Heart right ventricle (tissue), 16 donors: ENCODE measurements around the gene SOX8. TPM values are rescaled to one million over a fixed set of nuclear protein-coding genes. Genes with fewer than 3 reads are reported as not detected.

Experiments used
- ATAC-seq, 8 donors: fragments of 200-7000 bp; cut with Tn5 transposase; one replicate each; pipeline ENCODE4 v1.9.1; 2020; ENCODE audit warnings: mild to moderate bottlenecking in 8 of 8, moderate library complexity in 8 of 8, moderate number of reproducible peaks in 1 of 8
- DNase-seq, 2 donors: peaks; one replicate each; pipeline ENCODE4 v3.0.0-alpha.2; 2020
- H3K27ac ChIP-seq, 10 donors: fragments of 200-600 bp; sonication (generic) in 2 of 10; one replicate each; pipeline versions ENCODE4 v1.5.0 to v1.8.0; 2020 to 2022; ENCODE audit warnings: mild to moderate bottlenecking in 3 of 10
- H3K27me3 ChIP-seq, 7 donors: fragments of 200-600 bp; one replicate each; pipeline ENCODE4 v1.8.0; 2021 to 2022; ENCODE audit warnings: mild to moderate bottlenecking in 2 of 7
- H3K36me3 ChIP-seq, 9 donors: fragments of 200-600 bp; sonication (generic) in 1 of 9; one replicate each; pipeline versions ENCODE4 v1.5.0 to v1.8.0; 2020 to 2022; ENCODE audit warnings: mild to moderate bottlenecking in 2 of 9
- H3K4me1 ChIP-seq, 9 donors: fragments of 200-600 bp; sonication (generic) in 1 of 9; one replicate each; pipeline versions ENCODE4 v1.5.0 to v1.8.0; 2020 to 2022; ENCODE audit warnings: mild to moderate bottlenecking in 4 of 9
- H3K4me3 ChIP-seq, 10 donors: fragments of 200-600 bp; sonication (generic) in 2 of 10; one replicate each; pipeline versions ENCODE4 v1.5.0 to v1.8.0; 2020 to 2022; ENCODE audit warnings: mild to moderate bottlenecking in 7 of 10, moderate library complexity in 2 of 10
- H3K9me3 ChIP-seq, 11 donors: fragments of 200-600 bp in 10 of 11; sonication (generic) in 2 of 11; one replicate each; pipeline versions ENCODE4 v1.5.0 to v1.8.0; 2013 to 2022; ENCODE audit warnings: mild to moderate bottlenecking in 2 of 11, control low read depth in 1 of 11, moderate library complexity in 1 of 11
- WGBS, 2 donors: extraction: QIAGEN DNeasy Blood & Tissue Kit; methylation state at CpG; one replicate each; pipeline ENCODE4 v1.1.7; 2013; ENCODE audit warnings: inconsistent platforms in 1 of 2; 5-methylcytosine and 5-hydroxymethylcytosine counted together
- intact Hi-C, 10 donors: fragments of 100-400 bp; cut with DNase I; formaldehyde crosslinking; loops; one replicate each; pipeline versions ENCODE4 v1.11.1 to v1.14.2; 2022
- polyA plus RNA-seq, 2 donors: library from polyadenylated mRNA; stranded (reverse); fragments of 200-250 nt; gene quantifications; one replicate each; pipeline ENCODE4 v1.2.3, GENCODE V29; 2013
- total RNA-seq, 10 donors: library from RNA; stranded (reverse); fragmentation: NEBNext Ultra II Directional in 3 of 10; extraction: Animal tissue kit (Norgen Biotek cat#: 25700) in 3 of 10; gene quantifications; one replicate each; pipeline versions ENCODE4 v1.2.1 to v1.2.4, GENCODE V29; 2021 to 2023
- TF ChIP-seq, protein P1 (sequence below), 9 donors: fragments of 200-600 bp; sonication (generic) in 2 of 9; IDR thresholded peaks; one replicate each; pipeline versions ENCODE4 v1.5.0 to v1.8.0; 2021 to 2022; ENCODE audit warnings: antibody characterized with exemption in 9 of 9, mild to moderate bottlenecking in 5 of 9, moderate library complexity in 1 of 9
- donor health status: Arrhythmogenic right ventricular cardiomyopathy.
- donor health status: ischemic (EF 13 %, LVEDD 7.1; RV severe dilation, severe dysfunction).
- donor health status: healthy with polysubstance abuse.
- donor health status: DM: no; HTN: yes; CAD: no.
- donor health status: DM: no; HTN: no; CAD: no.
- donor health status: ischemic (EF 25% LVEDD 6.9; RV normal size, moderate dysfunction).
- donor health status: ischemic (EF 25% LVEDD 5.7; RV mildly dilated, moderate dysfunction).
- donor health status: healthy.
- donor health status: DM: yes; HTN: yes; CAD: no.
- donor health status: Ischemic cardiomyopathy.
- donor health status: ischemic (EF 35%, LVEDD 5.7; RV mildly dilated, moderate dysfunction).
- donor health status: nonischemic (EF 11% LVEDD 7.7; RV severe dilation, severe dysfunction).
- donor health status: DM: yes; HTN: yes; CAD: no.
- donor health status: PGD.
- donor health status: ischemic (EF 29% LVEDD 5.4; RV normal size, mild dysfunction).
- donor health status: nonischemic (EF 23%, LVEDD 6.1; RV moderate dilation, normal function).

Gene SOX8
- total and polyA plus RNA-seq, 12 donors = 0.35 to 2.3 (median 1.0) TPM

DNA sequence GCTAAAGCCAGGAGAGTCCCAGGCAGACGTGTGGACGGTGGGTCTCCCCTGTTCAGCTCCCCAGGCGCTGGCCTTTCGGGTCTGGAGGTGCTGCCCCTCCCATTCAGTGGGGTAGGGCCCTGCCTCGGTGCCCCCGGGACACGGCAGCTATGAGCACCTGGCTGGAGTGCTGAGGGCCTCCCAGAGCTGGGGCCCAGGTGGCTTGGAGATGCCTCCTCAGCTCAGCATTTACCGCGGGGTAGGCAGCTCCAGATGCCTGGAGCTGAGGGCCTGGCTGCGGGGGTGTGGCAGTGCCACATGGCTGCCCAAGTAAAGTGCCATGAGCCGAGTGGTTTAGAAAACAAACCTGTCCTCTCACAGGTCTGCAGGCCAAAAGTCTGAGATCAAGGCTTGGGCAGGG is 19.5 kb downstream of the SOX8 start:
- peaks cover 0 to 8% (median 2%) of the 10 kb centered on the region in 11 donors for H3K9me3 ChIP-seq
- intact Hi-C loops = loop anchor here in 1 of 10 donors (10.0 kb wide), 1 partner anchor 106 kb away; no protein-coding TSS in a partner anchor
- no peak for ATAC-seq
- H3K4me1 ChIP-seq = peaks cover 0 to 22% (median 12%) of the 10 kb centered on the region in 9 donors
- TF ChIP-seq, protein P1, sequence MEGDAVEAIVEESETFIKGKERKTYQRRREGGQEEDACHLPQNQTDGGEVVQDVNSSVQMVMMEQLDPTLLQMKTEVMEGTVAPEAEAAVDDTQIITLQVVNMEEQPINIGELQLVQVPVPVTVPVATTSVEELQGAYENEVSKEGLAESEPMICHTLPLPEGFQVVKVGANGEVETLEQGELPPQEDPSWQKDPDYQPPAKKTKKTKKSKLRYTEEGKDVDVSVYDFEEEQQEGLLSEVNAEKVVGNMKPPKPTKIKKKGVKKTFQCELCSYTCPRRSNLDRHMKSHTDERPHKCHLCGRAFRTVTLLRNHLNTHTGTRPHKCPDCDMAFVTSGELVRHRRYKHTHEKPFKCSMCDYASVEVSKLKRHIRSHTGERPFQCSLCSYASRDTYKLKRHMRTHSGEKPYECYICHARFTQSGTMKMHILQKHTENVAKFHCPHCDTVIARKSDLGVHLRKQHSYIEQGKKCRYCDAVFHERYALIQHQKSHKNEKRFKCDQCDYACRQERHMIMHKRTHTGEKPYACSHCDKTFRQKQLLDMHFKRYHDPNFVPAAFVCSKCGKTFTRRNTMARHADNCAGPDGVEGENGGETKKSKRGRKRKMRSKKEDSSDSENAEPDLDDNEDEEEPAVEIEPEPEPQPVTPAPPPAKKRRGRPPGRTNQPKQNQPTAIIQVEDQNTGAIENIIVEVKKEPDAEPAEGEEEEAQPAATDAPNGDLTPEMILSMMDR (IDR thresholded peaks at IDR 0.05) = no peak
- DNase-seq = no peak
- no peaks in the 10 kb centered on the region for H3K36me3 ChIP-seq
- peaks cover 0 to 40% (median 18%) of the 10 kb centered on the region in 7 donors for H3K27me3 ChIP-seq
- no peak overlapping the region for H3K4me3 ChIP-seq
- WGBS, 2 donors = 94 to 95% methylated on average over 11 of the region's 11 CpGs
- no peak overlapping the region for H3K27ac ChIP-seq

DNA sequence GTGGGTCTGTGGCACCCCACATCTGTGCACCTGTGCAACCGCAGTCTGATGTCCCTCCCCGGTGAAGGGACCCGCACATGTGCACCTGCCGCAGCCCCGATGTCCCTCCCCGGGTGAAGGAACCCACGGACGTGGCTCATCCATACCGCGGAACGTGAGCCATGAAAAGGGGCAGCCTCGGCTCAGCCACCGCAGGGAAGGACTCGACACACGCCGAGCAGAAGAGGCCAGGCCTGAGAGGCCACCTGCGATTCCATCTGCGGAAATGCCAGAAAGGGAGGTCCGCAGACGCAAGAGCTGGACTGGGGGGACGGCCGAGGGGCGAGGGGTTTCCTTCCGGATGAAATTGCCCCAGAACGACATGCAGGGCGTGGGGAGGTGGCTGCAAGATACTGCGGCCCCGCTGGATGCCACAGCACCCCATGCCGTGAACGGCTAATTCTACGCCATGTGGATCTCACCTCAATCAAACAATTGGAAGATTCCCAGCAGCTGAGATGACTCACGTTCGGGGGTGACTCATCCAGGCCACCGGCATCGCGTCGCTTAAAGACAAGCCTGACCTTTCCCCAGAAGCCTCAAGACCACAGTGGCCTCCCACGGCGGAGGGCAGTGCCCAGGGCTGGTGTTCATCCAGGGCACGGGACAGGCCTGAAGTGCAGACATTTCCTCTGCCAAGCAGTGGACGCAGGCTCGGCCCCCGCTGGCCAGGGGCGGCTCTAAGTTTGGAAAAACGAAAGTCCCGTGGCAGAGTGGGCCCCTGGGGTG is 21.0 kb downstream of the SOX8 start:
- Histone ChIP-seq H3K4me1 (peaks cover 0 to 22% (median 7%) of the 10 kb centered on the region in 9 donors), H3K27me3 (peaks cover 0 to 37% (median 15%) of the 10 kb centered on the region in 7 donors), H3K4me3 (no peak overlapping the region), H3K36me3 (no peaks in the 10 kb centered on the region), H3K27ac (no peak overlapping the region), H3K9me3 (no peaks in the 10 kb centered on the region)
- ATAC-seq (peak in 2 of 8 donors; percentile 39 to 53), DNase-seq (no peak)
- 74 to 79% methylated on average over 46 of the region's 46 CpGs for WGBS, 2 donors
- TF ChIP-seq, protein P1 (IDR thresholded peaks at IDR 0.05) = no peak
- intact Hi-C loops = loop anchor here in 1 of 10 donors (10.0 kb wide), 1 partner anchor 108 kb away; no protein-coding TSS in a partner anchor

DNA sequence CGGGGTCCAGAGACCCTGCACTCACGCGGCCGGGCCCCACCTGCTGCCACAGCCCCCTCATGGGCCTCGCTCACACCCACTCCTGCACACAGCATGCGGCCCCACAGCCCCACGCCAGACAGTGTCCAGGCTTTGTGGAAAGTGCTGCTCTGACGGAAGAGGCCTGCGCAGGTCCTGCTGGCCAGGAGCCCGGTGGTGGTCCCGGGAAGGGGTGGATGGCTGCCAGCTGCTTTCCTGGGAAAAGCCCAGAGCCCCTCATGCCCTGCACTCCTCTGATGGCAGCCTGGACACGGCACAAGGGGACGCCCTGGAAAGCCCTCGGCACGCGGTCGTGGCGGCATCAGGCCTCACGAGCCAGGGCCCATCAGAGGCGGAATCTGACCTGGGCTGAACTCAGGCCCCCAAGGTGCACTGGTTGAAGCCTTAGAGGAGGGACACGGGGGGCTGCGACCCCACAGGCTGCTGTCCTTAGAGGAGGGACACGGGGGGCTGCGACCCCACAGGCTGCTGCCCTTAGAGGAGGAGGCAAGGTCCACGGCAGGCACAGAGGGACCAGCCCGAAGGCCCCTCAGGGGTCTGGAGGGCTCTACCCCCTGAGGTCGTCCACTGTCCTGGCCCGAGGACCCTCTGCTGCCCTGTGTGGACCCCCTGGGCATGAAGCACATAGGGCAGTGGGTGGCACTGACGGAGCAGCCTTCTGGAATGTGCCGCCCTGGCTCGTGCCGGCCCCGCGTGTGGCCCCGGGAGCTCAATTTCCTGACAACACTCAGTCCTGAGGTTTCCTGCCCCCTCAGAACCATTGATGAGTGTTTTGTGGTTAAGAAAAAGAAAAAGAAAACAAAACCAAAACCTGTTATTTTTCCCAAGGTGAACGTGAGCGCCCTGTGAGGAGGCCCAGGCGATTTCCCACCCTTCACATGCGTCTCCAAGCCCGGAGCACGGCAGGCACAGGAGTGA is 22.1 kb downstream of the SOX8 start:
- ATAC-seq (no peak), DNase-seq (no peak)
- Histone ChIP-seq H3K36me3 (no peaks in the 10 kb centered on the region), H3K27me3 (peaks cover 0 to 40% (median 26%) of the 10 kb centered on the region in 7 donors), H3K27ac (no peak overlapping the region), H3K4me3 (no peak overlapping the region), H3K4me1 (peaks cover 0 to 15% (median 0%) of the 10 kb centered on the region in 9 donors), H3K9me3 (no peaks in the 10 kb centered on the region)
- WGBS, 2 donors = 80 to 83% methylated on average over 39 to 41 of the region's 41 CpGs
- TF ChIP-seq, protein P1 (IDR thresholded peaks at IDR 0.05) = no peak
- intact Hi-C loops = loop anchor here in 1 of 10 donors (10.0 kb wide), 1 partner anchor 109 kb away; no protein-coding TSS in a partner anchor

DNA sequence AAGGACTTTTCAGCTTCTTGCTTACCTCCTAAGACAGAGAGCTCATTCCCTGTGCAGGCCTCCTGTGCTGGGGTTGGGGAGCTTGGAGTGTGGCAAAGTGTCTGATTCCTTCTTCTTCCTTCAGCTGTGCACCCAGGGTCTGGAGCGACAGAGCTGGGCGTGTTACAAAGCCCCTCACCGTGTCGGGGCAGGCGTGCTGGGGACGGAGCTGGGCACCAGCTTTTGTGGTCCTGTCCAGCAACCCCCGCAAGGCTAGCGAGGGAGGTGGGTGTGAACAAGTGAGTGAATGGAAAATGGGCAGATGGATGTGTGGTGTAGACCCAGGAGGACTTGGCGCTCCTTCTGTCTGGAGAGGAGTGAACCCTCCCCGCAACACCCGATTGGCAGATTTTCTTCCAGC is 23.7 kb downstream of the SOX8 start:
- TF ChIP-seq, protein P1 (IDR thresholded peaks at IDR 0.05) = no peak
- 89 to 91% methylated on average over 11 of the region's 11 CpGs for WGBS, 2 donors
- ATAC-seq = no peak

More for the DNA sequence above, 23.7 kb downstream of the SOX8 start:
- H3K4me1 ChIP-seq = peaks cover 0 to 15% (median 0%) of the 10 kb centered on the region in 9 donors
- H3K4me3 ChIP-seq = no peak overlapping the region
- no peaks in the 10 kb centered on the region for H3K9me3 ChIP-seq
- H3K27ac ChIP-seq = no peak overlapping the region
- intact Hi-C loops = loop anchor here in 1 of 10 donors (10.0 kb wide), 1 partner anchor 110 kb away; no protein-coding TSS in a partner anchor
- no peaks in the 10 kb centered on the region for H3K36me3 ChIP-seq
- DNase-seq = no peak
- peaks cover 0 to 42% (median 30%) of the 10 kb centered on the region in 7 donors for H3K27me3 ChIP-seq
